Stromal cell of bone marrow (primary cell): ENCODE measurements around the gene NOD1.
A peak's percentile ranks its signal among the peaks of the same experiment; 100 is the strongest.
"Not testable (repeated sequence)": the region's sequence is repeated elsewhere in the genome, so short reads cannot be mapped to it uniquely, and the experiment has no call there.

Source experiments
- DNase-seq: peaks from one replicate; pipeline ENCODE4 v3.0.0-alpha.2; 2012; ENCODE audit warnings: low read depth

The NOD1 gene

GRCh38 chr7:30412782-30413504 is 65.6 kb downstream of the NOD1 start:
- DNase-seq = peak; percentile 81

- no peak for DNase-seq
These were observed 66.7 kb downstream of the NOD1 start for GRCh38 chr7:30411897-30412296.

GRCh38 chr7:30411173-30411572 is 67.4 kb downstream of the NOD1 start:
- no peak for DNase-seq

GRCh38 chr7:30406664-30407425 is 71.7 kb downstream of the NOD1 start:
- no peak for DNase-seq

GRCh38 chr7:30405179-30405578 is 73.4 kb downstream of the NOD1 start:
- no peak for DNase-seq

- no peak for DNase-seq
These were observed 75.1 kb downstream of the NOD1 start for GRCh38 chr7:30403477-30403876.

GRCh38 chr7:30396389-30396788 is 82.2 kb downstream of the NOD1 start:
- DNase-seq = no peak

GRCh38 chr7:30395676-30396075 is 82.9 kb downstream of the NOD1 start:
- DNase-seq = no peak

GRCh38 chr7:30391806-30392205 is 86.8 kb downstream of the NOD1 start:
- no peak for DNase-seq

- DNase-seq = no peak
These were observed 87.6 kb downstream of the NOD1 start for GRCh38 chr7:30390736-30391636.

GRCh38 chr7:30389791-30390190 is 88.8 kb downstream of the NOD1 start:
- DNase-seq = no peak

GRCh38 chr7:30382607-30383006 is 96.0 kb downstream of the NOD1 start:
- no peak for DNase-seq

GRCh38 chr7:30380824-30381223 is 97.8 kb downstream of the NOD1 start:
- DNase-seq = not testable (repeated sequence)

- DNase-seq = no peak
These were observed 98.3 kb downstream of the NOD1 start for GRCh38 chr7:30380294-30380693.

GRCh38 chr7:30379741-30380140 is 98.8 kb downstream of the NOD1 start:
- no peak for DNase-seq

- DNase-seq = peak; percentile 9
These were observed 99.5 kb downstream of the NOD1 start for GRCh38 chr7:30379131-30379530.

- no peak for DNase-seq
These were observed 100.3 kb downstream of the NOD1 start for GRCh38 chr7:30378275-30378674.
